ENCODE measurements around the gene SDK1.
A peak's percentile ranks its signal among the peaks of the same experiment; 100 is the strongest.

Gene SDK1

GRCh38 chr7:3300221-3300650 is 816 bp upstream of the SDK1 start:
- no peak for TF ChIP-seq CTCF (IDR thresholded peaks at IDR 0.05; ENCODE audit: low read depth, low read length)
- in situ Hi-C loops (cut with HindIII; ENCODE audit: low sequenced_read_pairs), result no loop called here
- H3K4me3 ChIP-seq (ENCODE audit: low read depth, low read length), result peak overlapping the region; percentile 41
- no peak for DNase-seq (ENCODE audit: low read depth, low spot score)

GRCh38 chr7:3301449-3301731 is 338 bp downstream of the SDK1 start:
- TF ChIP-seq CTCF (IDR thresholded peaks at IDR 0.05; ENCODE audit: low read depth, low read length), result no peak
- in situ Hi-C loops (cut with HindIII; ENCODE audit: low sequenced_read_pairs), result no loop called here
- no peak for DNase-seq (ENCODE audit: low read depth, low spot score)
- peak overlapping the region; percentile 31 for H3K4me3 ChIP-seq (ENCODE audit: low read depth, low read length)

- in situ Hi-C loops (cut with HindIII; ENCODE audit: low sequenced_read_pairs), result no loop called here
- peak; percentile 40 for DNase-seq (ENCODE audit: low read depth, low spot score)
Measured at GRCh38 chr7:3301831-3302618, 973 bp downstream of the SDK1 start.

GRCh38 chr7:3302681-3303320 is 1.7 kb downstream of the SDK1 start:
- TF ChIP-seq CTCF (IDR thresholded peaks at IDR 0.05; ENCODE audit: low read depth, low read length), result no peak
- in situ Hi-C loops (cut with HindIII; ENCODE audit: low sequenced_read_pairs), result no loop called here
- H3K4me3 ChIP-seq (ENCODE audit: low read depth, low read length), result peak overlapping the region; percentile 47
- DNase-seq (ENCODE audit: low read depth, low spot score), result no peak

More at GRCh38 chr7:3301831-3302618, 973 bp downstream of the SDK1 start:
- TF ChIP-seq CTCF (IDR thresholded peaks at IDR 0.05; ENCODE audit: low read depth, low read length), result peak; percentile 40
- peak overlapping the region; percentile 47 for H3K4me3 ChIP-seq (ENCODE audit: low read depth, low read length)

- TF ChIP-seq CTCF (IDR thresholded peaks at IDR 0.05; ENCODE audit: low read depth, low read length), result no peak
- H3K4me3 ChIP-seq (ENCODE audit: low read depth, low read length), result no peak overlapping the region
- no peak for DNase-seq (ENCODE audit: low read depth, low spot score)
- in situ Hi-C loops (cut with HindIII; ENCODE audit: low sequenced_read_pairs), result no loop called here
Measured at GRCh38 chr7:3304131-3304530, 3.1 kb downstream of the SDK1 start.

GRCh38 chr7:3307435-3307834 is 6.4 kb downstream of the SDK1 start:
- DNase-seq (ENCODE audit: low read depth, low spot score), result no peak
- no peak overlapping the region for H3K4me3 ChIP-seq (ENCODE audit: low read depth, low read length)
- no peak for TF ChIP-seq CTCF (IDR thresholded peaks at IDR 0.05; ENCODE audit: low read depth, low read length)
- in situ Hi-C loops (cut with HindIII; ENCODE audit: low sequenced_read_pairs), result no loop called here

Measured in astrocyte of the spinal cord (primary cell).